H1 (cell line): ENCODE results near the gene CADM2. TPM values are rescaled to one million over a fixed set of nuclear protein-coding genes. Genes with fewer than 3 reads are reported as not detected.

Experiments used
- CTCF ChIP-seq, 3 experiments: IDR thresholded peaks; 1 replicate in 2 of 3; 2 replicates in 1 of 3; pipeline versions ENCODE4 v1.5.1 to v1.6.1; 2011; ENCODE audit warnings: low read length in 3 of 3, mild to moderate bottlenecking in 3 of 3, inconsistent platforms in 2 of 3, low read depth in 1 of 3, moderate library complexity in 1 of 3; ENCODE audit not compliant: insufficient read depth in 1 of 3; ENCODE audit errors: control extremely low read depth in 1 of 3
- polyA plus RNA-seq, 7 experiments: library from polyadenylated mRNA; depleted of rRNA in 3 of 7; stranded (reverse) in 5 of 7; unstranded in 2 of 7; fragments of >200 nt in 5 of 7; fragments of 200-250 nt in 2 of 7; gene quantifications; 1 replicate in 5 of 7; 2 replicates in 1 of 7; 4 replicates in 1 of 7; pipeline versions ENCODE4 v1.2.1 to v1.2.3, GENCODE V29; 2011 to 2013; ENCODE audit warnings: missing spikeins in 2 of 7, mixed read lengths in 2 of 7
- total RNA-seq: library from RNA; stranded (reverse); fragmentation: NEBNext Ultra II Directional; extraction: Animal tissue kit (Norgen Biotek cat#: 25700); gene quantifications from 2 replicates; pipeline ENCODE4 v1.2.1, GENCODE V29; 2021

Gene CADM2
- total and polyA plus RNA-seq, 2 of the 8 experiments (the other 6 are each of a cell fraction or from before 2014, with no cell fraction given): 14.9 to 20.9 TPM

GRCh38 chr3:85394424-85394823 is 435.6 kb downstream of the CADM2 start (continued):
- no peak for TF ChIP-seq CTCF (IDR thresholded peaks at IDR 0.05; ENCODE audit: control extremely low read depth in 1 of 3, insufficient read depth in 1 of 3, low read depth in 1 of 3, low read length in 3 of 3)
- TF ChIP-seq, all 59 proteins: peak for 0
